Measurements from ENCODE around the gene KRTAP4-8.

Gene KRTAP4-8

DNA sequence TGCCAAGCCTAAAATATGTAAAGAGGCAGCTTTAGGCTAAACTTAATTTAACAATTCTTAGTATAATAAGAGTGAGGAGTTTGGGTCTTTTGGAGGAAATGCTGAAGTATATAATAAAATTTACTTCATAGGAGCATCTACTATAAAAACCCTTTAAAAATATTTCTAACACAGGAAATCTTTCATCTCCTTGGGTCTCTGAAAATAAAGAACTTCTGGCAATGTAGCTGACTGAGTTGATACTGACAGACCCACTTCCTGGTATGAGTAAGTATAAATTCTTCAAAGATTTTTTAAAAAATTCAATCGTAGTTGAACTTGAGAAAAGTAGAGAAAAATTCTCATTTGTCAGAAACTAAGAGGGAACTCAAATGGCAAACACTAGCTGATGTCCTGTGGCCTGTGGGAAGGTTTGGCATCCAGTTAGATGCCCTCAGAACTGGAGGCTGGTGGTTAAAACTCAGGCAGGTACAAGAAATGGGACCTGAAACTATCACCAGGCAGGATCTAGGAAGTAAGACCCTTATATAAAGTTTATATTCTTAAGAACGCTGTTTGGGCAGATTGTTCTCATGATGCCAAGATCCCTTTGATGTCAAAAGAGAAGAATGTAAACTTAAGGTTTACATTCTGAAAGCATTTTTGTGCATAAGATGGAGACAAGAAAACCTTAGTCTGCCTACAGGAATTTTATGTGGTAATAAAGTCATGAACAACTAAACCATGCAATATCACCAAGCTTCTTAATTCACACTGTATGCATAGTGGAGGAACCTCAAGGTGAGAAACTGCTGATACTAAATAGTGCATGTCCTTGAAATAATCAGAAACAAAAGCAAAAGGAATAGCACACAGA, 36.2 kb upstream of the KRTAP4-8 start:
- Histone ChIP-seq H2AFZ (no peak overlapping the region), H3K79me2 (no peaks in the 10 kb centered on the region)
- TF ChIP-seq, protein P1, sequence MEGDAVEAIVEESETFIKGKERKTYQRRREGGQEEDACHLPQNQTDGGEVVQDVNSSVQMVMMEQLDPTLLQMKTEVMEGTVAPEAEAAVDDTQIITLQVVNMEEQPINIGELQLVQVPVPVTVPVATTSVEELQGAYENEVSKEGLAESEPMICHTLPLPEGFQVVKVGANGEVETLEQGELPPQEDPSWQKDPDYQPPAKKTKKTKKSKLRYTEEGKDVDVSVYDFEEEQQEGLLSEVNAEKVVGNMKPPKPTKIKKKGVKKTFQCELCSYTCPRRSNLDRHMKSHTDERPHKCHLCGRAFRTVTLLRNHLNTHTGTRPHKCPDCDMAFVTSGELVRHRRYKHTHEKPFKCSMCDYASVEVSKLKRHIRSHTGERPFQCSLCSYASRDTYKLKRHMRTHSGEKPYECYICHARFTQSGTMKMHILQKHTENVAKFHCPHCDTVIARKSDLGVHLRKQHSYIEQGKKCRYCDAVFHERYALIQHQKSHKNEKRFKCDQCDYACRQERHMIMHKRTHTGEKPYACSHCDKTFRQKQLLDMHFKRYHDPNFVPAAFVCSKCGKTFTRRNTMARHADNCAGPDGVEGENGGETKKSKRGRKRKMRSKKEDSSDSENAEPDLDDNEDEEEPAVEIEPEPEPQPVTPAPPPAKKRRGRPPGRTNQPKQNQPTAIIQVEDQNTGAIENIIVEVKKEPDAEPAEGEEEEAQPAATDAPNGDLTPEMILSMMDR (IDR thresholded peaks at IDR 0.05): no peak

DNA sequence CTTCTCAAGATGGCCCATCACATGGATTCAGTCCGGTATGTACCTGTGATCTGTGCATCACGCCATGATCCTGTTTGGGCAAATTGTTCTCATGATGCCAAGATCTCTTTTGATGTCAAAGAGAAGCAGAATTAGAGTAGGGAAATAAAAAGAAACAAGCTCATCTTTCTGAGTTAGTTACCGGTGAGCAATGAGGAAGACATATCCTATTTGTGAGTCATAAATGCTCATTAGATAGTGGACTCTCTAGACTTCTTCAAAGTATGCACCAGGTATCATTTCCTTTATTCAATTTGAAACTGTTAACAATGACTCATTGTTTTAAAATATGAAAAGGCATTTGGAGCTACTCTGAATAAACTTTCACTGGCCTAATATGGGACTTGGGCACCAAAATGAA, 34.0 kb upstream of the KRTAP4-8 start:
- no peak overlapping the region for H3K27ac ChIP-seq
- H3K79me2 ChIP-seq: no peaks in the 10 kb centered on the region
- H3K4me2 ChIP-seq (ENCODE audit: low read length): no peak overlapping the region
- TF ChIP-seq, protein P1 (IDR thresholded peaks at IDR 0.05): no peak
- no peak overlapping the region for H3K4me3 ChIP-seq (ENCODE audit: low read depth, low read length)
- H3K9me3 ChIP-seq (ENCODE audit: control insufficient read depth, low read length): no peaks in the 10 kb centered on the region
- no peaks in the 10 kb centered on the region for H3K4me1 ChIP-seq
- no peak overlapping the region for H3K9ac ChIP-seq
- no peak overlapping the region for H2AFZ ChIP-seq
- H3K36me3 ChIP-seq (ENCODE audit: control insufficient read depth, insufficient read depth, low read length): no peaks in the 10 kb centered on the region
- no peaks in the 10 kb centered on the region for H3K27me3 ChIP-seq (ENCODE audit: control insufficient read depth, insufficient read depth, low read length)

More for the DNA sequence above, 36.2 kb upstream of the KRTAP4-8 start:
- H3K27ac ChIP-seq: no peak overlapping the region
- no peaks in the 10 kb centered on the region for H3K4me1 ChIP-seq
- no peak overlapping the region for H3K4me2 ChIP-seq (ENCODE audit: low read length)
- no peaks in the 10 kb centered on the region for H3K9me3 ChIP-seq (ENCODE audit: control insufficient read depth, low read length)
- no peak overlapping the region for H3K4me3 ChIP-seq (ENCODE audit: low read depth, low read length)
- H3K27me3 ChIP-seq (ENCODE audit: control insufficient read depth, insufficient read depth, low read length): no peaks in the 10 kb centered on the region
- H3K9ac ChIP-seq: no peak overlapping the region
- H3K36me3 ChIP-seq (ENCODE audit: control insufficient read depth, insufficient read depth, low read length): no peaks in the 10 kb centered on the region

DNA sequence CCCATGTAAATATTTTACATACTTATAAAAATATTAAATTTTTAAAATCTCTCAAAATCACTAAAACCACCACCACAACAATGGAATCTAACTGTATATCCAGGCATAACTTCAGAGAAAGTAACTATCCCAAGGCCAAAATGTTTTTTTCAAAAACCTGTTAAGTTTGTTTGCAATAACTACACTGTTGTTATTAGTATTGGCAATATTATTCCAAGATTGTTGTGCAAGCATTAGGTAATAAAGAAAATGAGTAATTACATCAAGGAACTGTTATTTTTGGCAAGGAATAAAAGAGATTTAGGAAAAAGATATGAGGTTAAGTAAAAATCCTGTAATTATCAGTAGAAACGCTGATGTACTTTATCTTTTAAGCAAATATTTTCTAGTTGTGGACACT, 29.4 kb upstream of the KRTAP4-8 start:
- no peaks in the 10 kb centered on the region for H3K79me2 ChIP-seq
- no peaks in the 10 kb centered on the region for H3K27me3 ChIP-seq (ENCODE audit: control insufficient read depth, insufficient read depth, low read length)
- no peaks in the 10 kb centered on the region for H3K9me3 ChIP-seq (ENCODE audit: control insufficient read depth, low read length)
- no peaks in the 10 kb centered on the region for H3K4me1 ChIP-seq
- no peaks in the 10 kb centered on the region for H3K36me3 ChIP-seq (ENCODE audit: control insufficient read depth, insufficient read depth, low read length)
- no peak overlapping the region for H3K27ac ChIP-seq
- H2AFZ ChIP-seq: no peak overlapping the region
- no peak overlapping the region for H3K4me3 ChIP-seq (ENCODE audit: low read depth, low read length)
- TF ChIP-seq, protein P1 (IDR thresholded peaks at IDR 0.05): no peak
- no peak overlapping the region for H3K4me2 ChIP-seq (ENCODE audit: low read length)
- H3K9ac ChIP-seq: no peak overlapping the region

DNA sequence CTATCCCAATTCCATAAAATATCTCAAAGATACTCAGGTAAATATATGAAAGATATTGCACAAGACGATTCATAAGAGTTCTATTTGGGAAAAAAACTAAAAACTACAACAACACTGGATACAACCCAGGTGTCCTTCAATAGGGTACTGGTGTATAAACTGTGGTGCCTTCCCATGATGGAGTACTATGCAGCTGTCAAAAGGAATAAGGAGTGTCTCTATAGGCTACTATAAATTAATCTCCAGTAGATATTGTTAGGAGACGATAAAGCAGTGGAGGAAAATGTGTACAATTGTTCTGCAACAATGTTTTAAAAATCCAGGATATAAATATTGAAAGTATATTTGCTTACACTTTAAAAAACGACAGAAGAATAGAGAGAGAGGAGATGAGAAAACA, 28.5 kb upstream of the KRTAP4-8 start:
- Histone ChIP-seq H3K27me3 (ENCODE audit: control insufficient read depth, insufficient read depth, low read length) (no peaks in the 10 kb centered on the region), H3K9me3 (ENCODE audit: control insufficient read depth, low read length) (no peaks in the 10 kb centered on the region)

More for the DNA sequence above, 28.5 kb upstream of the KRTAP4-8 start:
- no peak overlapping the region for H3K9ac ChIP-seq
- no peak overlapping the region for H3K27ac ChIP-seq
- H3K36me3 ChIP-seq (ENCODE audit: control insufficient read depth, insufficient read depth, low read length): no peaks in the 10 kb centered on the region
- no peak overlapping the region for H3K4me2 ChIP-seq (ENCODE audit: low read length)
- no peaks in the 10 kb centered on the region for H3K4me1 ChIP-seq
- no peaks in the 10 kb centered on the region for H3K79me2 ChIP-seq
- TF ChIP-seq, protein P1 (IDR thresholded peaks at IDR 0.05): no peak
- no peak overlapping the region for H2AFZ ChIP-seq
- H3K4me3 ChIP-seq (ENCODE audit: low read depth, low read length): no peak overlapping the region

All from parathyroid adenoma (tissue), 2 donors.